HG03432 (cell line): Measurements from ENCODE around the gene GRIN2A.
"Not testable (repeated sequence)": the region's sequence is repeated elsewhere in the genome, so short reads cannot be mapped to it uniquely, and the experiment has no call there.

Experiments
- ATAC-seq: cut with Tn5 transposase; IDR thresholded peaks from one replicate; pipeline ENCODE4 v1.9.1; 2021; ENCODE audit warnings: mild to moderate bottlenecking, moderate library complexity; ENCODE audit not compliant: unreplicated experiment

Gene GRIN2A

GRCh38 chr16:9932000-9932399 lies 250.2 kb downstream of the GRIN2A start:
- ATAC-seq = no peak

GRCh38 chr16:9929836-9930235 lies 252.4 kb downstream of the GRIN2A start:
- no peak for ATAC-seq

GRCh38 chr16:9929313-9929712 lies 252.9 kb downstream of the GRIN2A start:
- ATAC-seq = peak; percentile 72

GRCh38 chr16:9922441-9922840 lies 259.8 kb downstream of the GRIN2A start:
- ATAC-seq = no peak

GRCh38 chr16:9921997-9922396 lies 260.2 kb downstream of the GRIN2A start:
- ATAC-seq = no peak

- ATAC-seq = no peak
These were observed 262.8 kb downstream of the GRIN2A start for GRCh38 chr16:9919460-9919859.

- ATAC-seq = no peak
These were observed 264.5 kb downstream of the GRIN2A start for GRCh38 chr16:9917691-9918090.

- no peak for ATAC-seq
These were observed 268.5 kb downstream of the GRIN2A start for GRCh38 chr16:9913604-9914326.

GRCh38 chr16:9911989-9912388 lies 270.2 kb downstream of the GRIN2A start:
- ATAC-seq = no peak

- ATAC-seq = no peak
These were observed 271.0 kb downstream of the GRIN2A start for GRCh38 chr16:9911231-9911630.

GRCh38 chr16:9909072-9909825 lies 273.0 kb downstream of the GRIN2A start:
- ATAC-seq = no peak

GRCh38 chr16:9908613-9909012 lies 273.6 kb downstream of the GRIN2A start:
- no peak for ATAC-seq

- ATAC-seq = no peak
These were observed 274.5 kb downstream of the GRIN2A start for GRCh38 chr16:9907752-9908151.

GRCh38 chr16:9906218-9906617 lies 276.0 kb downstream of the GRIN2A start:
- no peak for ATAC-seq

- ATAC-seq = no peak
These were observed 277.7 kb downstream of the GRIN2A start for GRCh38 chr16:9904526-9904925.

GRCh38 chr16:9900576-9900975 lies 281.7 kb downstream of the GRIN2A start:
- ATAC-seq = no peak

GRCh38 chr16:9898555-9898954 lies 283.7 kb downstream of the GRIN2A start:
- no peak for ATAC-seq

GRCh38 chr16:9898124-9898523 lies 284.1 kb downstream of the GRIN2A start:
- ATAC-seq = no peak

- ATAC-seq = no peak
These were observed 286.4 kb downstream of the GRIN2A start for GRCh38 chr16:9895817-9896216.

- ATAC-seq = no peak
These were observed 296.4 kb downstream of the GRIN2A start for GRCh38 chr16:9885876-9886275.

- no peak for ATAC-seq
These were observed 296.8 kb downstream of the GRIN2A start for GRCh38 chr16:9885467-9885866.

- not testable (repeated sequence) for ATAC-seq
These were observed 306.2 kb downstream of the GRIN2A start for GRCh38 chr16:9875981-9876380.
